NB4 (cell line): ENCODE results near the gene SIAH2.

ENCODE experiments used
- MYC ChIP-seq: IDR thresholded peaks from 2 replicates; pipeline ENCODE4 v1.6.1; 2011; ENCODE audit warnings: low read depth, low read length
- POLR2A ChIP-seq: IDR thresholded peaks from 2 replicates; pipeline ENCODE4 v1.6.1; 2011; ENCODE audit warnings: mild to moderate bottlenecking; ENCODE audit not compliant: insufficient read length; ENCODE audit errors: extremely low read depth
- TF ChIP-seq, protein P1 (sequence below): IDR thresholded peaks from one replicate; pipeline ENCODE4 v1.5.1; 2012; ENCODE audit warnings: low read depth, low read length
- TF ChIP-seq, protein P2 (sequence below): IDR thresholded peaks from 2 replicates; pipeline ENCODE4 v1.6.1; 2011; ENCODE audit warnings: low read depth, low read length

DNA sequence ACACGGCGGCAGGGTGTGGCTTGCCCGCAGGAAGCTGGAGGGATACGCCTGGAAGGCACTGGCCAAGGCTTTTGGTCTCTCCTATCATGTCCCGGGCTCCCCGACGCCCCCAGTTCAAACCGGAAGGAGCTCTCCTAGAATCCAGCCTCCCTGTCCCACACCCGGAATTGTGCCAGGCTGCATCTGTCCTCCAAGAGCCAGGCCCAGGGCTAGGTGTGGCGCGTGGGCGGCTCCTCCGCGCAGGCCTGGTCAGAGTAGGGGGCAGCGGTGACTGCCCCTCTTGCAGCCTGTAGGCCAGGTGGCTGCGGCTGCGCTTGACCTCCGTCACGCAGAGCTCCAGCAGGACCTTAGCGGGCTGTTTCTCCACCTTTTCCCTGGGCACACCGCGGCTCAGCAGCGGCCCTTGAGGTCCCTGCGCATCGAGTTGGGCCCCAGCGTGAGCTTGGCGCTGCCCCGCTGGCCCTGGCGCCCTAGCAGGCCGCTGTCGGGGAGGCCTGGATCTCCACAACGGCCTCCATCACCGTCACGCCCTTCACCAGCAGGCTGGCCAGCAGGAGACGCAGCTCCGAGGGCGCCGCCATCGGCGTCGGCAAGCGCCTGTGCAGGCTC is 15.9 kb upstream of the SIAH2 start:
- TF ChIP-seq, protein P1, sequence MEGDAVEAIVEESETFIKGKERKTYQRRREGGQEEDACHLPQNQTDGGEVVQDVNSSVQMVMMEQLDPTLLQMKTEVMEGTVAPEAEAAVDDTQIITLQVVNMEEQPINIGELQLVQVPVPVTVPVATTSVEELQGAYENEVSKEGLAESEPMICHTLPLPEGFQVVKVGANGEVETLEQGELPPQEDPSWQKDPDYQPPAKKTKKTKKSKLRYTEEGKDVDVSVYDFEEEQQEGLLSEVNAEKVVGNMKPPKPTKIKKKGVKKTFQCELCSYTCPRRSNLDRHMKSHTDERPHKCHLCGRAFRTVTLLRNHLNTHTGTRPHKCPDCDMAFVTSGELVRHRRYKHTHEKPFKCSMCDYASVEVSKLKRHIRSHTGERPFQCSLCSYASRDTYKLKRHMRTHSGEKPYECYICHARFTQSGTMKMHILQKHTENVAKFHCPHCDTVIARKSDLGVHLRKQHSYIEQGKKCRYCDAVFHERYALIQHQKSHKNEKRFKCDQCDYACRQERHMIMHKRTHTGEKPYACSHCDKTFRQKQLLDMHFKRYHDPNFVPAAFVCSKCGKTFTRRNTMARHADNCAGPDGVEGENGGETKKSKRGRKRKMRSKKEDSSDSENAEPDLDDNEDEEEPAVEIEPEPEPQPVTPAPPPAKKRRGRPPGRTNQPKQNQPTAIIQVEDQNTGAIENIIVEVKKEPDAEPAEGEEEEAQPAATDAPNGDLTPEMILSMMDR = no peak
- no peak for TF ChIP-seq POLR2A
- TF ChIP-seq, protein P2, sequence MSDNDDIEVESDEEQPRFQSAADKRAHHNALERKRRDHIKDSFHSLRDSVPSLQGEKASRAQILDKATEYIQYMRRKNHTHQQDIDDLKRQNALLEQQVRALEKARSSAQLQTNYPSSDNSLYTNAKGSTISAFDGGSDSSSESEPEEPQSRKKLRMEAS = no peak
- TF ChIP-seq MYC = no peak
